Esophagus muscularis mucosa (tissue), 4 donors: Measurements from ENCODE around the gene SPATA6L. TPM values are rescaled to one million over a fixed set of nuclear protein-coding genes. Genes with fewer than 3 reads are reported as not detected.
A peak's percentile ranks its signal among the peaks of the same experiment; 100 is the strongest.

Experiments
- DNase-seq: peaks from one replicate; pipeline ENCODE4 v3.0.0-alpha.2; 2017; ENCODE audit errors: extremely low spot score
- H3K27ac ChIP-seq, 4 donors: fragments of 200-600 bp; sonication (generic); replicated peaks in 1 of 4; 1 replicate in 3 of 4; 2 replicates in 1 of 4; pipeline ENCODE4 v1.5.1; 2016 to 2019; ENCODE audit warnings: mild to moderate bottlenecking in 1 of 4
- H3K27me3 ChIP-seq, 4 donors: fragments of 200-600 bp; sonication (generic); one replicate each; pipeline versions ENCODE4 v1.5.1 to v1.6.0; 2016 to 2019
- H3K36me3 ChIP-seq, 4 donors: fragments of 200-600 bp; sonication (generic); one replicate each; pipeline ENCODE4 v1.5.1; 2016 to 2019
- H3K4me1 ChIP-seq, 4 donors: fragments of 200-600 bp; sonication (generic); one replicate each; pipeline ENCODE4 v1.5.1; 2016 to 2019
- H3K4me3 ChIP-seq, 4 donors: fragments of 200-600 bp; sonication (generic); 1 replicate in 2 of 4; 2 replicates in 2 of 4; pipeline ENCODE4 v1.5.1; 2016 to 2019; ENCODE audit warnings: mild to moderate bottlenecking in 4 of 4, moderate library complexity in 1 of 4
- H3K9me3 ChIP-seq, 4 donors: fragments of 200-600 bp; sonication (generic); 1 replicate in 3 of 4; 2 replicates in 1 of 4; pipeline ENCODE4 v1.5.1; 2016 to 2019
- EP300 ChIP-seq: sonication (generic); formaldehyde crosslinking; IDR thresholded peaks from one replicate; pipeline ENCODE4 v1.6.1; 2017; ENCODE audit warnings: antibody characterized with exemption
- POLR2A ChIP-seq: fragments of 450-650 bp; IDR thresholded peaks from one replicate; pipeline ENCODE4 v1.6.1; 2017; ENCODE audit warnings: antibody characterized with exemption, moderate library complexity, mild to moderate bottlenecking, low read depth
- POLR2AphosphoS5 ChIP-seq, 2 donors: sonication (generic); formaldehyde crosslinking; IDR thresholded peaks; one replicate each; pipeline ENCODE4 v1.6.1; 2017; ENCODE audit warnings: antibody characterized with exemption in 2 of 2
- WGBS: methylation state at CpG from one replicate; pipeline ENCODE4 v1.1.5; 2018; 5-methylcytosine and 5-hydroxymethylcytosine counted together
- intact Hi-C: fragments of 100-400 bp; cut with DNase I; formaldehyde crosslinking; loops from one replicate; pipeline ENCODE4 v1.15.1; 2023
- total RNA-seq, 4 donors: library from RNA; depleted of rRNA; stranded (reverse); fragments of >200 nt; gene quantifications; one replicate each; pipeline versions ENCODE4 v1.1.0 to v1.2.1, GENCODE V29; 2016
- TF ChIP-seq, protein P1 (sequence below), 3 experiments: fragments of 200-600 bp in 2 of 3; fragments of 450-650 bp in 1 of 3; sonication (generic) in 2 of 3; IDR thresholded peaks; one replicate each; pipeline ENCODE4 v1.5.1; 2017 to 2019; ENCODE audit warnings: antibody characterized with exemption in 3 of 3, mild to moderate bottlenecking in 2 of 3, moderate library complexity in 1 of 3

SPATA6L gene
- total RNA-seq, 4 donors from 2014 or later = 0.23 to 1.7 (median 1.1) TPM

DNA sequence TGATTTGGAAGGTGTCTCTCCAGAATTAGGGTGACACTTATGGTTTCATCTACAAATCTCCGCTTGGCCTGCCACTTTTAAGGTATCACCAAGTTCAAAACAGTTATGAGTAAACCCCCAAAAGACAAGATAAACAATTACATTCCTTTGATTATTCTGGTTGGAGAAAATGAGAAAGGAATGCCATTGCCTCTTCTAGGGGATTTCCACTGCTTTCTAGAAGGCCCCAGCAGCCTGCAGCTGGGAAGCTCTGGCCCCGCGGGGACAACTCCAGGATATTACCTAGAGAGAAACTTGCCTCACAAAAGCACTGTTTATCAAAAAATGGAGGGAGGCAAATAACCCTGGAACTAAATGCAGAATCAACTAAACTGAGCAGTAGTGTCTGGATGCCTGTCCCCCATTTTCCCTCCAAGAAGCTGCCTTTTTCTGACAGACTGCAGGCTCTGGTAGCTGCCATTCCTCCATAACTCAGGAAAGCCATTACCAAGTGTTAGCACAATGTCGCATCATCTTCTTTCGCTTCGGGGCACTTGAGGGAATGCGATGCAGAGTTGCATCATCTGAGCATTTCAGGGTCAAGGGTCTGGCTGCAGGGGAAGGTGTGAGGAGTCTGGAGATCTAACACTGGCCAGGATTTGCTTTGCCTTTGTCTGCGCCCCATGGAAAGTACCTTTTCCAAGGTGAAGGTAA, 75.7 kb downstream of the SPATA6L start:
- Histone ChIP-seq H3K27me3 (no peaks in the 10 kb centered on the region), H3K27ac (peak overlapping the region in 2 of 4 donors; percentile 5 to 53), H3K9me3 (no peaks in the 10 kb centered on the region), H3K4me3 (no peak overlapping the region), H3K4me1 (peaks cover 15 to 36% (median 31%) of the 10 kb centered on the region in 4 donors), H3K36me3 (peaks cover 0 to under 1% (median 0%) of the 10 kb centered on the region in 4 donors)
- no peak for DNase-seq
- WGBS = 43% methylated on average over 8 of the region's 8 CpGs
- TF ChIP-seq, protein P1, sequence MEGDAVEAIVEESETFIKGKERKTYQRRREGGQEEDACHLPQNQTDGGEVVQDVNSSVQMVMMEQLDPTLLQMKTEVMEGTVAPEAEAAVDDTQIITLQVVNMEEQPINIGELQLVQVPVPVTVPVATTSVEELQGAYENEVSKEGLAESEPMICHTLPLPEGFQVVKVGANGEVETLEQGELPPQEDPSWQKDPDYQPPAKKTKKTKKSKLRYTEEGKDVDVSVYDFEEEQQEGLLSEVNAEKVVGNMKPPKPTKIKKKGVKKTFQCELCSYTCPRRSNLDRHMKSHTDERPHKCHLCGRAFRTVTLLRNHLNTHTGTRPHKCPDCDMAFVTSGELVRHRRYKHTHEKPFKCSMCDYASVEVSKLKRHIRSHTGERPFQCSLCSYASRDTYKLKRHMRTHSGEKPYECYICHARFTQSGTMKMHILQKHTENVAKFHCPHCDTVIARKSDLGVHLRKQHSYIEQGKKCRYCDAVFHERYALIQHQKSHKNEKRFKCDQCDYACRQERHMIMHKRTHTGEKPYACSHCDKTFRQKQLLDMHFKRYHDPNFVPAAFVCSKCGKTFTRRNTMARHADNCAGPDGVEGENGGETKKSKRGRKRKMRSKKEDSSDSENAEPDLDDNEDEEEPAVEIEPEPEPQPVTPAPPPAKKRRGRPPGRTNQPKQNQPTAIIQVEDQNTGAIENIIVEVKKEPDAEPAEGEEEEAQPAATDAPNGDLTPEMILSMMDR (IDR thresholded peaks at IDR 0.05) = no peak
- TF ChIP-seq POLR2AphosphoS5 (IDR thresholded peaks at IDR 0.05) = no peak
- no peak for TF ChIP-seq POLR2A
- no peak for TF ChIP-seq EP300
- intact Hi-C loops = loop anchor here (10.0 kb wide), 1 partner anchor 106 kb away; no protein-coding TSS in a partner anchor

DNA sequence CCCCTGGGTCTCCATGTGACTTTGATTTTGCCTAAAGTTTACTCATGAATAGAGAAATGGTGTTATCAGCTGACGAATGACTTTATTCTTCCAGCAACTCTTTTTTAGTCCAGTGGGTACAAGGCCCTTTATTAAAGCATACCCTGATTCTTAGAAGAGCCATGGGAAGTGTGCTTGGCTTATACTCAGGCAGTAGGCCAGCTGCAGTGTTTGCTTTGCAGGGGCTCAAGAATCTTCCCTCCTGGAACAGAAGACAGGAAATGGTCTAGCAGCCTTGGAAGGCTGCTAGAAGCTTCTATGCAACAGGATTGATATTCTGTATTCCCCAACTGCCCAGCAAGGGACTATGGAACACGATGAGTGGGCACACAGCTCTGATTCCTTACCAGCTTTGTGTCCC, 77.6 kb downstream of the SPATA6L start:
- H3K4me1 ChIP-seq = peaks cover 15 to 34% (median 30%) of the 10 kb centered on the region in 4 donors
- H3K36me3 ChIP-seq = peaks cover 0 to 9% (median 5%) of the 10 kb centered on the region in 4 donors
- no peak overlapping the region for H3K27ac ChIP-seq
- TF ChIP-seq EP300 (no peak), POLR2AphosphoS5 (IDR thresholded peaks at IDR 0.05) (no peak), POLR2A (no peak)
- TF ChIP-seq, protein P1 (IDR thresholded peaks at IDR 0.05) = no peak
- WGBS = 69% methylated on average over 2 of the region's 2 CpGs
- no peak overlapping the region for H3K4me3 ChIP-seq
- H3K27me3 ChIP-seq = no peaks in the 10 kb centered on the region
- no peak for DNase-seq
- intact Hi-C loops = no loop called here
- H3K9me3 ChIP-seq = no peaks in the 10 kb centered on the region

DNA sequence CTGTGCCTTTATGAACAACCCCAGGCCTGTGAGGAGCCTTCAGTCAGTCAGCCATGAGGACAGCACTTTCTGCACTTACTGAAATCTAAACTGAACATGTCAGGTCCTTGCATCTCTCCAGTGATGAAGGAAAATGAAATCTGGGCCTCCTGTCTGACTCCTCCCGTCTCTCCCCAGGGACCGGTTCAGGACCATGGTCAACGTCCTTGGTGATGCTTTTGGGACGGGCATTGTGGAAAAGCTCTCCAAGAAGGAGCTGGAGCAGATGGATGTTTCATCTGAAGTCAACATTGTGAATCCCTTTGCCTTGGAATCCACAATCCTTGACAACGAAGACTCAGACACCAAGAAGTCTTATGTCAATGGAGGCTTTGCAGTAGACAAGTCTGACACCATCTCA, 81.1 kb downstream of the SPATA6L start:
- 95% methylated on average over 5 of the region's 5 CpGs for WGBS
- no peak for DNase-seq
- H3K27me3 ChIP-seq = no peaks in the 10 kb centered on the region
- TF ChIP-seq EP300 (no peak), POLR2A (no peak), POLR2AphosphoS5 (IDR thresholded peaks at IDR 0.05) (no peak)
- TF ChIP-seq, protein P1 (IDR thresholded peaks at IDR 0.05) = no peak
- H3K9me3 ChIP-seq = no peaks in the 10 kb centered on the region
- peaks cover 0 to 23% (median 5%) of the 10 kb centered on the region in 4 donors for H3K36me3 ChIP-seq
- intact Hi-C loops = no loop called here
- no peak overlapping the region for H3K27ac ChIP-seq
- H3K4me1 ChIP-seq = peaks cover 0 to 25% (median 21%) of the 10 kb centered on the region in 4 donors
- H3K4me3 ChIP-seq = no peak overlapping the region

DNA sequence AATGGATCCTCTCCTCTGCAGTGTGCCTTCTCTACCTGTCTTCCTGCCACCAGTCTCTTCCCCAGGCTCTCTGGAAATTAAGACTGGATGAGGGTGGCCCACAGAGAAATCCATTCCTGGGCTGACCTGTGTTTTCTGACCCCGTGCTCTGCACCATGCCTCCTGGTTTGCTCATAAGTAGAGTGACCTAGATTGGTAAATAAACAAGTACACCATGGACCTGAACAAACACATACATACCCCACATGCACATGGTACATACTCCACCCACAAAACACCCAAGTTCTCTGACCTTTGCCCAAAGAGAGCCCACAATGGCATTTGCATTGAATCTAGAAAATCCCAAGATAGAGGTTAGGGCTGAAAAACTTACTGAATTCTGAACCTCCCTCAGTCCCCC, 81.6 kb downstream of the SPATA6L start:
- WGBS = 100% methylated on average over 1 of the region's 1 CpG

More for the DNA sequence above, 81.6 kb downstream of the SPATA6L start:
- peaks cover 0 to 23% (median 19%) of the 10 kb centered on the region in 4 donors for H3K4me1 ChIP-seq
- no peak for DNase-seq
- intact Hi-C loops = no loop called here
- H3K27ac ChIP-seq = no peak overlapping the region
- no peaks in the 10 kb centered on the region for H3K9me3 ChIP-seq
- TF ChIP-seq POLR2AphosphoS5 (IDR thresholded peaks at IDR 0.05) = no peak
- TF ChIP-seq EP300 = no peak
- TF ChIP-seq POLR2A = no peak
- TF ChIP-seq, protein P1 (IDR thresholded peaks at IDR 0.05) = no peak
- H3K36me3 ChIP-seq = peaks cover 0 to 23% (median 5%) of the 10 kb centered on the region in 4 donors
- no peak overlapping the region for H3K4me3 ChIP-seq
- no peaks in the 10 kb centered on the region for H3K27me3 ChIP-seq
